Rectal smooth muscle tissue (tissue), 1 donor: ENCODE data around the gene RUBCN.
"Not testable (repeated sequence)": the region's sequence is repeated elsewhere in the genome, so short reads cannot be mapped to it uniquely, and the experiment has no call there.

Experiments
- H3K27ac ChIP-seq: one replicate; pipeline ENCODE4 v1.7.0; 2013; ENCODE audit warnings: low read depth, low read length, inconsistent platforms
- H3K27me3 ChIP-seq: one replicate; pipeline ENCODE4 v1.7.0; 2013; ENCODE audit warnings: low read length; ENCODE audit not compliant: control insufficient read depth, insufficient read depth
- H3K36me3 ChIP-seq: one replicate; pipeline ENCODE4 v1.7.0; 2013; ENCODE audit warnings: low read length; ENCODE audit not compliant: control insufficient read depth, insufficient read depth
- H3K4me1 ChIP-seq: one replicate; pipeline ENCODE4 v1.7.0; 2013; ENCODE audit warnings: low read length; ENCODE audit not compliant: control insufficient read depth, insufficient read depth
- H3K4me3 ChIP-seq: one replicate; pipeline ENCODE4 v1.7.0; 2013; ENCODE audit warnings: low read length
- H3K9ac ChIP-seq: one replicate; pipeline ENCODE4 v1.7.0; 2013; ENCODE audit warnings: low read length

The RUBCN gene

GRCh38 chr3:197675563-197675860, 61.2 kb downstream of the RUBCN start:
- H3K9ac ChIP-seq = no peak overlapping the region
- H3K36me3 ChIP-seq = peaks cover 27% of the 10 kb centered on the region
- H3K27me3 ChIP-seq = no peaks in the 10 kb centered on the region
- H3K4me3 ChIP-seq = no peak overlapping the region
- no peak overlapping the region for H3K27ac ChIP-seq
- no peaks in the 10 kb centered on the region for H3K4me1 ChIP-seq

GRCh38 chr3:197674741-197675562, 61.8 kb downstream of the RUBCN start:
- no peaks in the 10 kb centered on the region for H3K27me3 ChIP-seq
- H3K4me3 ChIP-seq = no peak overlapping the region
- peaks cover 27% of the 10 kb centered on the region for H3K36me3 ChIP-seq
- H3K27ac ChIP-seq = no peak overlapping the region
- H3K4me1 ChIP-seq = no peaks in the 10 kb centered on the region
- no peak overlapping the region for H3K9ac ChIP-seq

- peaks cover 27% of the 10 kb centered on the region for H3K36me3 ChIP-seq
- H3K27me3 ChIP-seq = no peaks in the 10 kb centered on the region
- H3K27ac ChIP-seq = no peak overlapping the region
- H3K4me1 ChIP-seq = no peaks in the 10 kb centered on the region
- H3K9ac ChIP-seq = no peak overlapping the region
- no peak overlapping the region for H3K4me3 ChIP-seq
Measured at GRCh38 chr3:197673170-197673569, 63.5 kb downstream of the RUBCN start.

GRCh38 chr3:197670361-197670760, 66.3 kb downstream of the RUBCN start:
- Histone ChIP-seq H3K4me1 (no peaks in the 10 kb centered on the region), H3K27ac (no peak overlapping the region), H3K4me3 (no peak overlapping the region), H3K27me3 (no peaks in the 10 kb centered on the region), H3K9ac (no peak overlapping the region), H3K36me3 (peaks cover 17% of the 10 kb centered on the region)

- no peaks in the 10 kb centered on the region for H3K4me1 ChIP-seq
- H3K9ac ChIP-seq = no peak overlapping the region
- H3K27me3 ChIP-seq = no peaks in the 10 kb centered on the region
- no peak overlapping the region for H3K4me3 ChIP-seq
- H3K36me3 ChIP-seq = peaks cover 8% of the 10 kb centered on the region
- no peak overlapping the region for H3K27ac ChIP-seq
Measured at GRCh38 chr3:197667968-197668367, 68.7 kb downstream of the RUBCN start.

GRCh38 chr3:197667293-197667692, 69.4 kb downstream of the RUBCN start:
- H3K27ac ChIP-seq, H3K27me3 ChIP-seq, H3K36me3 ChIP-seq, H3K4me3 ChIP-seq, H3K9ac ChIP-seq, H3K4me1 ChIP-seq: not testable (repeated sequence)

GRCh38 chr3:197666221-197666842, 70.4 kb downstream of the RUBCN start:
- H3K36me3 ChIP-seq, H3K27ac ChIP-seq, H3K9ac ChIP-seq, H3K4me1 ChIP-seq, H3K27me3 ChIP-seq, H3K4me3 ChIP-seq: not testable (repeated sequence)

GRCh38 chr3:197665549-197665948, 71.2 kb downstream of the RUBCN start:
- H3K4me1 ChIP-seq, H3K36me3 ChIP-seq, H3K27me3 ChIP-seq, H3K4me3 ChIP-seq, H3K9ac ChIP-seq, H3K27ac ChIP-seq: not testable (repeated sequence)

GRCh38 chr3:197665142-197665491, 71.6 kb downstream of the RUBCN start:
- peak overlapping the region; percentile 44 for H3K4me3 ChIP-seq
- H3K27ac ChIP-seq, H3K4me1 ChIP-seq, H3K9ac ChIP-seq, H3K36me3 ChIP-seq, H3K27me3 ChIP-seq: not testable (repeated sequence)

GRCh38 chr3:197664414-197665141, 72.1 kb downstream of the RUBCN start:
- not testable (repeated sequence) for H3K4me1 ChIP-seq, H3K9ac ChIP-seq, H3K36me3 ChIP-seq, H3K27ac ChIP-seq, H3K27me3 ChIP-seq
- peak overlapping the region; percentile 44 for H3K4me3 ChIP-seq

GRCh38 chr3:197663367-197664140, 73.2 kb downstream of the RUBCN start:
- H3K27ac ChIP-seq, H3K4me1 ChIP-seq, H3K9ac ChIP-seq, H3K4me3 ChIP-seq, H3K36me3 ChIP-seq, H3K27me3 ChIP-seq: not testable (repeated sequence)

GRCh38 chr3:197662352-197662751, 74.4 kb downstream of the RUBCN start:
- not testable (repeated sequence) for H3K4me3 ChIP-seq, H3K27me3 ChIP-seq, H3K9ac ChIP-seq, H3K27ac ChIP-seq, H3K4me1 ChIP-seq, H3K36me3 ChIP-seq
